OCI-M1 (cell line): ENCODE measurements around the gene HNRNPUL1.

Experiments used
- DNase-seq: peaks from one replicate; lab custom pipeline; 2025; lab: John Stamatoyannopoulos, UW

The HNRNPUL1 gene

DNA sequence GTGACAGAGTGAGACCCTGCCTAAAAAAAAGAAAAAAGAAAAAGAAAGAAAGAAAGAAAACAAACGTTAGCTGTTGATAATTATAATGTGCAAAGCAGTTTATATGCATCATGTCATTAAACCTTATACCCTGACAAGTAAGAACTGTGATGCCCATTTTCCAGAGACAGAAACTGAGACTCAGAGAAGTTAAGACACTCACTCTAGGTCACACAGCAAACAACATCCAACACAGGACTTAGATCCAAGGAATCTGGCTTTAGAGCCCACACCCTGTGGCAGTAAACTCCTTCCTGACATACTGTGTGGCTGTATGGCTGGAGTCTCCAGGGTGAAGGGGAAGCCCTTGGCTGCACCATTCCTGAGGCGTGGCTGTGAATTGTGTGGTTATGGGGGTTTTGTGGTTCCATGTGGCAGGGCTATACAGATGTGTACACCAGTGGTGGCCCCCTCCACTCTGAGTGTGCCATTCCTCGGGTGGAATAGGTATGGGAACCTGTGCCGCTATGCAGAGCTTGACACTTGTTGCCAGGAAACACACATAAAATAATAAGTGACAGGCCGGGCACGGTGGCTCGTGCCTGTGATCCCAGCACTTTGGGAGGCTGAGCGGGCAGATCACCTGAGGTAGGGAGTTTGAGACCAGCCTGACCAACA, 29.5 kb upstream of the HNRNPUL1 start:
- DNase-seq: no peak

DNA sequence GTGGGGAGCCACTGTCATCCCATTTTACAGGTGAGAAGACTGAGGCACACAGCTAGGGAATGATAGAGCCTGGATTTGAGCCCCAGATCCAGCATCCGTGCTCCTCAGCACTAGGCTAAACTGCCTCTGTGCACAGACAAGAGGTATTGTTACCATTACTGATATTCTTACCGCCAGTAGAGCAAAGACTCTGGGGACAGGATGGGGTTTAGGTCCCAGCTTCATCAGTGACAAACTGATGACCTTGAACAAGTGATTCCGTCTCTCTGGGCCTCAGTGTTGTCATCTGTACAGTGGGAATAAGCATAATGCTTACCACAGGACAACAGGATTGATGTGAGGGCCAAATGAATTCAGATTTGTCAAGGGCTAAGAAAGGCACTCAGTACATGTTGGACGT, 28.7 kb upstream of the HNRNPUL1 start:
- DNase-seq: no peak

DNA sequence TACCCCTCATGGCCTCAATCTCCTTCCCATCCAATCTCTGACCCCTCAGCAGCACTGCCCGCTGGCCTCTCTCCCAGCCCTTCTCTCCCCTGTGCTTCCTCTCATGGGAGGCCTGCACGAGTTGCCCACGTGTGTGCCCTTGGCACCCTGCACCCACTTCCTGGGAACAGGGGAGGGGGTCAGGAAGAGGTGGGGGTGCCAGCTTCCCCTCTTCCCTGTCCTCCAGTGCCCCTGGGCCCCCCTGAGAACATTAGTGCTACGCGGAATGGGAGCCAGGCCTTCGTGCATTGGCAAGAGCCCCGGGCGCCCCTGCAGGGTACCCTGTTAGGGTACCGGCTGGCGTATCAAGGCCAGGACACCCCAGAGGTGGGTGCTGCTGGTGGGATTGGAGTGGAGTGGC, 25.9 kb upstream of the HNRNPUL1 start:
- no peak for DNase-seq

DNA sequence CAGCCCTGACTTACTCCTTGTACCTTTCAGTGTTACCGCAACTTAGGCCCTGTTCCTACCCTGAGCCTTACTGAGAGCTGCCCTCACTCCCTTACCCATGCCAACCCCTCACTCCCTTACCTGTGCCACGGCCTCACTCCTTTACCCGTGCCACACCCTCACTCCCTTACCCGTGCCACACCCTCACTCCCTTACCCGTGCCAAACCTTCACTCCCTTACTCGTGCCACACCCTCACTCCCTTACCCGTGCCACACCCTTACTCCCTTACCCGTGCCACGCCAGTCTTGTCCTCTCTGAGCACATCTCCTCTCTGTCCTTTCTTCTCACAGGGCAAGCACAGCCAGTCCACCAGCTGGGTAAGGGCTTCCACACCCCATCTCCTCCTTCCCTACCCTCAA, 24.8 kb upstream of the HNRNPUL1 start:
- no peak for DNase-seq

DNA sequence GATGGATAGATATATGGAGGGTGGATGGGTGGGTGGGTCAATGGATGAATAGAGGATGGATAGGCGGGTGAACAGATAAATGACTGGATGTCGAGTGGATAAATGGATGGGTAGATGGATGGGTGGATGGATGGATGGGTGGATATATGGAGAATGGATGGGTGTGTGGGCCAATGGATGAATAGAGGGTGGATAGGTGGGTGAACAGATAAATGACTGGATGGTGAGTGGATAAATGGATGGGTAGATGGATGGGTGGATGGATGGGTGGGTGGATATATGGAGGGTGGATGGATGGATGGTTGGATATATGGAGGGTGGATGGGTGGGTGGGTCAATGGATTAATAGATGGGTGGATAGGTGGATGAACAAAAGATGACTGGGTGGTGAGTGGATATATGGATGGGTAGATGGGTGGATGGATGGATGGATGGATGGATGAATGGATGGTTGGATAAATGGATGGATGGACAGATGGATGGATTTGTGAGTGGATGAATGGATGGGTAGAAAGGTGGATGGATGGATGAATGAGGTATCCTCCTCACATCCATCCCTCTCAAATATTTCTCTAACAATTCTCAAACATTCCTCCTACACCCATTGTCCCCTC, 24.1 kb upstream of the HNRNPUL1 start:
- DNase-seq: no peak

DNA sequence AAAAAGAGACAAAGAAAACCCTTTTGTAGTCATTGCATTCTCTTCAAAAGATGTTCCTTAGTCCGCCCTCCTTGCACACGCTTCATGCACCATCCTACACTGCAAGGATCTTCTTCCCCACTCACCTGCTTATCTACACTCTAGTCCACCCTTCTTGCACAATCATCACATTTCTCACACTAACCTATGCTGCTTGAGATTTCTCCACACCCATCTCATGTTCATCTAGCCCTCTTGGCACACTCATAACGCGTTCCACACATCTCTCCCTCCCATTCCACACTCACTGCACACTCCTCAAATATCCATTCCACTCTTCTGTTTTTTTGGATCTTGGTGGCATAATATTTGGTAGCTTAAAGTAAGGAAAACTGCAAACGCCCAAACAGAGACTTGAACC, 22.3 kb upstream of the HNRNPUL1 start:
- DNase-seq: no peak

DNA sequence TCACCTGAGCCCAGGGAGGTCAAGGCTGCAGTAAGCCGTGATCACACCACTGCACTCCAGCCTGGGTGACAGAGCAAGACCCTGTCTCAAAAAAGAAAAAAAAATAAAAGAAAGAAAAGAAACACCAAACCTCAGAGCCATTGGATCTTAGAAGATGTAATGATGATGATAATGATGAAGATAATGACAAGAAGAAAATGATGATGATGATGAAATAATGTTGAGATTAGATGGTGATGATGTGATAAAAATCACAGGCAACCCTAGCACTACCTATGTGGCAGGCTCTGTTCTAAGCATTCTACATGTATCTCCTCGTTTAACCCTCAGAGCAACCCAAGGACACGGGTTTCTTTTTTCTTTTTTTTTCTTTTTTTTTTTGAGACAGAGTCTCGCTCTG, 20.1 kb upstream of the HNRNPUL1 start:
- no peak for DNase-seq

DNA sequence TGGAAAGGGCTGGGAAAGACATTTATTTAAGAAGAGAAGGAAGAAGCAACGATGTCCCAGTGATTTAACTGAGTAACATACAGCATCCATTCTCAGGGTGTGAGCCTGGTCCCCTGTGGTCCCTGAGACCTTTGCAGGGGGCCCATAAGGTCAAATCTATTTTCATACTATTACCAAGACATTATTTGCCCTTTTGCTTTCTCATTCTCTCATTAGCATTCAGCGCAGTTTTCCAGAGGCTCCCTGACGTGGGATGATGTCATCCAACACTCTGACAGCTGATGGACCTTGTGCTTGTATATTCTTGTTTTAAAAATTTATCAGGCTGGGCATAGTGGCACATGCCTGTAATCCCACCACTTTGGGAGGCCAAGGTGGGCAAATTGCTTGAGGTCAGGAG, 18.3 kb upstream of the HNRNPUL1 start:
- DNase-seq: no peak

DNA sequence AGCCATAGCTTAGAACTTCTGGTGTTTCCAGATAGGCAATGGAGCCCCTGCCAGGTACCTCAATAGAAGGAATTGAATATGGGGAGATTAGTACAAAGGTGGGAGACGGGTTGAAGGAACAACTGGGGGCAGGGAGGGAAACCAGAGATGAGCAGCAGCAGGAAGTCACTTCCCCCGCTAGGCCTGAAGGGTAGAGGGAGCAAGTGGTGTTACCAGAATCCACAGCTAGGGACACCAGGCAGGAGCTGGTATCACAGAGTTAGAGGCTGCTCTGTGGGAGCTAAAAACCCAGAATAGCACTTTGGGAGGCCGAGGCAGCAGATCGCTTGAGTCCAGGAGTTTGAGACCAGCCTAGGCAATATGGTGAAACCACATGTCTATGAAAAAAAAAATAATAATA, 15.3 kb upstream of the HNRNPUL1 start:
- DNase-seq: no peak

DNA sequence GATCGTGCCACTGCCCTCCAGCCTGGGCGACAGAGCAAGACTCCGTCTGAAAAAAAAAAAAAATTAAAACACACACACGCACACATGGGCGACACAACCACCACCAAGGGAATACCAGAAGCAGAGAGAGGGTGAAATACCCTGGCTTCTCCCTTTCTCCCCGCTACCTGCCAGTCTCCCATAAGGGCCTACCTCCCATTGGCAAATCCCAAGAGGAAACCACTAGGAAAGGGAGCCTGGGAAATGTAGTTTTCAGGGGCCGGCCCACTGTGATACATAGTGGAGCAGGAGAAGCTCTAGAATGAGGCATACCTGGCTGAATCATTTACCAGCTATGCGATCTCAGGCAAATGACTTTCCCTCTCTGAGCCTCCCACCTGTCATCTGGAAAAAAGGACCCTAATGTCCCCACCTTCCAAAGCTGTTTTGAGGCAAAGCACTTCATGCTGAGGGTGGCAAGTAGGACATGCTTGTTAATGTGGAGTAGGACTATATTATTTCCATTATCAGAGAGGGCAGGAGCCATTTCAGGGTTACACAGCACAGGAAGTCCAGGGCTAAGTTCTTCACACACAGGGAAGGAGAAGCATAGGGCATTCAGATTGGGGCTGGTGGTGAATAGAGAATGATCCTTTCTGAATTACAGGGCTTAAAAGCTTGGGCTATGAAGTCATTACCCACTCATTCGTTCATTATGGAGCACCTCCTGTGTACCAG, 14.3 kb upstream of the HNRNPUL1 start:
- DNase-seq: no peak

DNA sequence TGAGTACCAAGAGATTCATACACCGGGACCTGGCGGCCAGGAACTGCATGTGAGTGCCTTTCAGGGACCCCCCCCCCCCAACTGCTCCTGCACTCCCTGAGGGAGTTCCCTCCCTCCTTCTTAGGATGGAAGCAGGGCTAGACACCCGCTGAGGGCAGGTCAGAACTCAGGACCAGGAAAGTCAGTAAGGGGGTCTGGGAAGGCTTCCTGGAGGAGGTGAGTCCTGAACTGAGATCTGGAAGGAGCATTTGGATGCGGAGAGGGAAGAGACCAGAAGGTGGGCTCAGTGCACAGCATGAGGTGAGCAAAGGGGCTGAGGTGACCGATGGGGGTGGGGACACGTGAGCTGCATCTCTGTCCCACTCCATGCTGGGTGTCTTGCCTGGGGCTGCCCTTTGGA, 10.5 kb upstream of the HNRNPUL1 start:
- no peak for DNase-seq

DNA sequence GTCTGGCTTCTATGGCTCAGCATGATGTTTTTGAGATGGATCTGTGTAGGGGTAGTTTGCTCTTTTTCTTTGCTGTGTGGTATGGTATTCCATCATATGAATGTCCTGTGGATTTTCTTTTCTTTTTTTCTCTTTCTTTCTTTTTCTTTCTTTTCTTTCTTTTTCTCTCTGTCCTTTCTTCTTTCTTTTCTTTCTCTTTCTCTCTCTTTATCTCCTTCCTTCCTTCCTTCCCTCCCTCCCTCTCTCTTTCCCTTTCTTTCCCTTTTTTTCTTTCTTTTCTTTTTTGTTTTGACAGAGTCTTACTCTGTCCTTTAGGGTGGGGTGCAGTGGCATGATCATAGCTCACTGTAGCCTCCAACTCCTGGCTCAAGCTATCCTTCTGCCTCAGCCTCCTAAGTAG, 9.0 kb upstream of the HNRNPUL1 start:
- no peak for DNase-seq

DNA sequence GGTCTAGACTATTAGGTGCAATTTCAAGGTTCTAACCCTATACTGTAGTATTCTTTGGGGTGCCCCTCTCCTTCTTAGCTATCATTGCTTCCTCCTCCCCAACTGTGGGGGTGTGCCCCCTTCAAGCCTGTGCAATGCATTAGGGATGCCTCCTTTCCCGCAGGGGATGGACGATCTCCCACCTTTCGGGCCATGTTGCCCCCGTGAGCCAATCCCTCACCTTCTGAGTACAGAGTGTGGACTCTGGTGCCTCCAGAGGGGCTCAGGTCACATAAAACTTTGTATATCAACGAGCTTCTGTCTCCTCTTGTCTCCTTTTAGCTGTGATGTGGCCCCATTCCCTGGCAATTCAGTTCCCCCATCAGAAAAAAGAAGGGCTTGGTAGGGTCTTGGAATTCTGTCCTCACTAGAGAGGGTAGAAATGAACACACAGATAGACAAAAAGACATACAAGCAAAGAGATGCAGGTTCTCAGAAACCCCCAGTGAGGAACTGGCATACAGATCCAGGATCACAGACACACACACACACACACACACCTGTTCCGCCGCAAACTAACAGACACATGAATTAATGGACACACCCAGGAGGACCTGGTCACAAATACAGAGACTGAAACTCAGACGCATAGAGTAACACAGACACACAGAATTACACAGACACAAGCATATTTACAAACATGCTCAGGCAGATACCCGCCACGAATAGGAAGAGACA, 2.5 kb upstream of the HNRNPUL1 start:
- peak; percentile 62 for DNase-seq

DNA sequence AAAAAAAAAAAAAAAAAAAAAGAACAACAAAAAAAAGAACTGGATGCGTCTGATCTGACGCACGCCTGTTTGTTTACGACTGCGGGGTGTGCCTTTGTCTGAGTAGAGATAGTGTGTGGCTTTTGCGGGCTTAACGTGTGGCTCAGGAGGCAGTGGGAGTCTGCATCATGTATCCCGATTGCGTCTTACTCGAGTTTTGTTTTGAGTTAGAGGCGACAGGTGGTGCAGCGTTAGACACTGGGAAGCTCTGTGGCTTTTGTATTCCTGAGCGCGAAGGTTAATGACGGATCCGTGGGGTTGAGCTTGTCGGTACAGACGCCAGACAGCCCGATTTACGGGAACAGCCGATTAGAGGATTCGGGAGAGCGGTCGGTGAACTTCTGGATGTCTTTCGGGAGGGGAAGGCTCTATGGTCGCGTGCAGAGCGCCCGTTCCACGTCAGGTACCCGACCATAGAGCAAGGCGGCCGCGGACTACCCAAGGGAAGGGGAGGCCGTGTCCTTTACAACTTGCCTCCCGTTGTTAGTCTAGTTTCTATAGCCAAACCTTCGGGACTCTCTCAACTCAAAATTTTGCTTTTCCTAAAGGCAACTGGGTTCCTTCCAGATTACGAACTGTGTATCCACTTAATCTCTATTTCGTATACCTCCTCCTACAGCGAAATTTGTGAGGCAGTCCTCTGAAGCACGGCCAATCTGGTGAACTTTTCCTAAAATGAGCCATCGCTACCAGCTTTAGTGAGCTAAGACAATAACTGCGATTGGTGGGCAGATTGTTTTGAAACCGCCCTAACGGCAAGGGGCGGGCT, 926 bp upstream of the HNRNPUL1 start:
- DNase-seq: peak; percentile 97

DNA sequence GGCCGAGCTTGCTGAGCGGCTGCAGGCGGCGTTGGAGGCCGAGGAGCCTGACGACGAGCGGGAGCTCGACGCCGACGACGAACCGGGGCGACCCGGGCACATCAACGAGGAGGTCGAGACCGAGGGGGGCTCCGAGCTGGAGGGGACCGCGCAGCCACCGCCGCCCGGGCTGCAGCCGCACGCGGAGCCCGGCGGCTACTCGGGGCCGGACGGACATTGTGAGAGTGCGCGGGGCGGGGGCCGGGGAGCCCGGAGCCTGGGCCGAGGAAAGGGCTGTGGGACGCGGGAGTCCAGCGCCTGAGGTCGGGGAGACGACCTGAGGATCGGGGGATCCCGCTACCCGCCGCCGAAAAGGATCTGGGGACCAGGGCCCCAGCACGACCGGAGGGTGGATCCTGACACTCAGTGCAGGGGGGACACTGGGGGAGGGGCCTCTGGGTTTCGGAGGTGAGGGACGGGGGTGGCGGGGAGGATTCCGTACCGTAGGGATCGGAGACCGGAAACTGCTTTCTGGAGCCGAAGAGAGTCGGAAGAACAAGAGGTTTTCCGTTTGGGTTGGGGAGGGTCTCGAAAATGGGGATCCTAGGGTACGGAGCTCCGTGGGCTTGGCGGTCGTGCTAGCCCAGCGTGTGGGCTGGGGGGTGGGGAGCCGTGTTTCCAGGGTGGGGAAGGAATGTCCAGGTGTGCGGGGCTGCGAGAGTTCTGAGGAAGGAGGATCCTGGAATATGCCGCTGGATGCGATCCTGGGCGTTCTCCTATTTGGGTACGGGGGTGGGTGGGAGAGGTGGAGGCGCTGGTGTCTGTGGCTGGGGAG, 616 bp downstream of the HNRNPUL1 start:
- peak; percentile 71 for DNase-seq

DNA sequence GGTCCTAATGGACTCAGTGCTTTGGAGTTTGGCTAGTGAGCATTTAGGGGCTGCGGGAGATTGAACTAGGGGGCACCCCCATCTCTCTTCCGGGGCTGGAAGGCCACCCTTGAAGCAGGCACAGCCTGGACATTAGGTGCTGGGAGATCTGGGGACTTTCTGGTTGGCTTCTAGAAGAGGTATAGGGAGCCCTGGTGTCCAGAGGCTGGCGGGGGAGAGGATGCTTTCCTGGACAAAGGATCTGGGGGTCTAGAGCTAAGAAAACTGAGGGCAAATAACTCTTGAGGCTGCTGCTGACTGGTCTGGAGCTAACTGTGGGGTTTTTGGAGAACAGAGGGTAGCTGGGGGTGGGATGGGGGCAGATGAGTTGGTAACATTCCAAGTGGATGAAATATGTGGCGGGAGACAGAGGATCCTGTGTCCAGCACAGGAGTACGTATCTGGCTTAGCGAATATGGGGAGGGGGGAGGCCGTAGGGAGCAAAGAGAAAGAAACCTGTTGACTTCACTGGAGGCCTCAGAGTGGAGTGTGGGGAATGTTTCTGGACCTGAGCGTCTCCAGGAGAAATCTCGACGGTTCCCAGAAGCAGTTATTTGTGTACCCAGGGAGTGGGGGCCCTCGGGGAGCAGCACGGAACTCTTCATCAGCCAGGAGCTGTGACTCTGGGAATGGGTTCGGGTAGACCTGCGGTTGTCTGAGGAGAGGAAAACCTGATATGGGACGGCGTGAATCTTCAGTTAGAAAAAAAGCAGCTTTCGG, 1.4 kb downstream of the HNRNPUL1 start:
- peak; percentile 74 for DNase-seq

DNA sequence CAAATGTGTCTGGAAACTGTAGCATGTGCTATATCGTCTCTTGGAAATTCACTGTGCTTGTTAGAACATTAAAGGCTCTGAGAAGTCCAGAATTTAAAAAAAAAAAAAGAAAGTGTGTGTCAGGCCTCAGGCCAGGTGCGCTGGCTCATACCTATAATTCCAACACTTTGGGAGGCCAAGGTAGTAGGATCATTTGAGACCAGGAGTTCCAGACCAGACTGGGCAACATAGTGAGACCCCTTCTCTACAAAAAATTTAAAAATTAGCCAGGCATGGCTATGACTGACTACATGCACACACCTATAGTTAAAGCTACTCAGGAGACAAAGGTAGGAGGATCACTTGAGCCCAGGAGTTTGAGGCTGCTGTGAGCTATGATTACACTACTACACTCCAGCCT, 4.9 kb downstream of the HNRNPUL1 start:
- no peak for DNase-seq

DNA sequence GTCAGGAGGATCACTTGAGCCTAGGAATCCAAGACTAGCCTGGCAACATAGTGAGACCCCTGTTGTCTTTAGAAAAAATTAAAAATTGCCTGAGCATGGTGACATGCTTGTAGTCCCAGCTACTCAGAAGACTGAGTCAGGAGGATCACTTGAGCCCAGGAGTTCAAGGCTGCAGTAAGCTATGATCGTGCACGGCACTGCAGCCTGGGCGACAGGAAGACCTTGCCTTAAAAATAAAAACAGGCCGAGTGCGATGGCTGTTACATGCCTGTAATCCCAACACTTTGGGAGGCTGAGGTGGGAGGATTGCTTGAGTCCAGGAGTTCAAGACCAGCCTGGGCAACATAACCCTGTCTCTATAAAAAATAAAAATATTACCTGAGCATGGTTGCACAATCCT, 5.4 kb downstream of the HNRNPUL1 start:
- DNase-seq: no peak

DNA sequence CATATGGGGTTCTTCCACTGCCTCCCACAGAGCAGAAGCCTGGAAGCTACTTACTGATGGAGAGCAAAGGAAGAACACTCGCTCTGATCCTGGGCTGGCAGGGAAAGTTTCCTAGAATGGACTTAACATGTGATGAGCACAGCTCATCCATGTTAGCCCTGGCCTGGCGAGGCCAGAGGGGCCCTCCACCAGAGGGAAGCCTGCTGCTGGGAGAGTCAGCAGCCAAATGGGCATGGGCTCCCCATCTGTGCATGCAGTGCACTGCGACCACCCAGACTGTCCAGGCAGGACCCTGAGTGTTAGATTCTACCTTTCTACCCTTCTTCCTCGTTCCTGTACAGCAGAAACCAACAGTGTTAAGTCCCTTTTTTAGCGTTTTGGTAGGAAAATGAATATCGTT, 8.9 kb downstream of the HNRNPUL1 start:
- DNase-seq: no peak

DNA sequence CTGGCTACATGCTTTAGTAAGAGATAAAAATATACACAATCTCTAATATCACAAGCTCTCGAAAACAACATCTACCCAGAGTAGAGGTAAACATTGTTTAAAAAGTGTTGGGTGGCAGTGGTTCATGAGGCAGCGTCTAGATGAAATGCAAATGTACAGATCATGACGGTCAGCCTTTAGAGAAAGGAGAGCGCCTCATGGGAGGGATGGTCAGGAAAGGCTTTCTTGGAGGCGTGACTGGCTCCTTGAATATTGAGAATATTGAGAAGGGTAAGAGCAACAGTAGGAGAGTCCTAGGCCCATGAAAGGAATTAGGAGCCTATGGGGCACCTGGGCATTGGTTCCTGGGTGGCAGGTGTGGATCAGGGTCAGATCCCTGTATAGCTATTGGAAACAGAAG, 10.6 kb downstream of the HNRNPUL1 start:
- no peak for DNase-seq
